ENCODE results near the gene HLA-DMA.

The HLA-DMA gene

GRCh38 chr6:32932132-32932868 lies 20.6 kb downstream of the HLA-DMA start:
- peak; percentile 26 for DNase-seq (ENCODE audit: low read depth)

- no peak for DNase-seq (ENCODE audit: low read depth)
Observed at GRCh38 chr6:32931211-32931610, 21.7 kb downstream of the HLA-DMA start.

GRCh38 chr6:32922083-32922482 lies 30.8 kb downstream of the HLA-DMA start:
- no peak for DNase-seq (ENCODE audit: low read depth)

GRCh38 chr6:32920715-32921114 lies 32.2 kb downstream of the HLA-DMA start:
- no peak for DNase-seq (ENCODE audit: low read depth)

- no peak for DNase-seq (ENCODE audit: low read depth)
Observed at GRCh38 chr6:32912951-32913350, 39.9 kb downstream of the HLA-DMA start.

GRCh38 chr6:32908897-32909296 lies 44.0 kb downstream of the HLA-DMA start:
- no peak for DNase-seq (ENCODE audit: low read depth)

GRCh38 chr6:32906539-32906938 lies 46.4 kb downstream of the HLA-DMA start:
- DNase-seq (ENCODE audit: low read depth): peak; percentile 44

GRCh38 chr6:32905078-32905477 lies 47.8 kb downstream of the HLA-DMA start:
- DNase-seq (ENCODE audit: low read depth): no peak

GRCh38 chr6:32903952-32904351 lies 48.9 kb downstream of the HLA-DMA start:
- no peak for DNase-seq (ENCODE audit: low read depth)

Measured in amniotic epithelial cell (primary cell).